Mucosa of stomach (tissue), 1 donor: ENCODE results near the gene RPL9.
"Not testable (repeated sequence)": the region's sequence is repeated elsewhere in the genome, so short reads cannot be mapped to it uniquely, and the experiment has no call there.

ENCODE experiments used
- H3K27me3 ChIP-seq: one replicate; pipeline ENCODE4 v1.7.0; 2013; ENCODE audit warnings: mild to moderate bottlenecking, low read length; ENCODE audit not compliant: control insufficient read depth, insufficient read depth
- H3K36me3 ChIP-seq: one replicate; pipeline ENCODE4 v1.7.0; 2013; ENCODE audit warnings: low read length; ENCODE audit not compliant: control insufficient read depth, insufficient read depth
- H3K4me1 ChIP-seq: one replicate; pipeline ENCODE4 v1.7.0; 2013; ENCODE audit warnings: mild to moderate bottlenecking, low read length; ENCODE audit not compliant: control insufficient read depth, insufficient read depth
- H3K4me3 ChIP-seq: one replicate; pipeline ENCODE4 v1.7.0; 2013; ENCODE audit warnings: low read length
- H3K9ac ChIP-seq: one replicate; pipeline ENCODE4 v1.7.0; 2013; ENCODE audit warnings: mild to moderate bottlenecking, low read length, moderate library complexity
- H3K9me3 ChIP-seq: one replicate; pipeline ENCODE4 v1.7.0; 2013; ENCODE audit warnings: mild to moderate bottlenecking, low read length, moderate library complexity; ENCODE audit not compliant: control insufficient read depth
- donor health status: Pancreatic carcinoma.

The RPL9 gene

DNA sequence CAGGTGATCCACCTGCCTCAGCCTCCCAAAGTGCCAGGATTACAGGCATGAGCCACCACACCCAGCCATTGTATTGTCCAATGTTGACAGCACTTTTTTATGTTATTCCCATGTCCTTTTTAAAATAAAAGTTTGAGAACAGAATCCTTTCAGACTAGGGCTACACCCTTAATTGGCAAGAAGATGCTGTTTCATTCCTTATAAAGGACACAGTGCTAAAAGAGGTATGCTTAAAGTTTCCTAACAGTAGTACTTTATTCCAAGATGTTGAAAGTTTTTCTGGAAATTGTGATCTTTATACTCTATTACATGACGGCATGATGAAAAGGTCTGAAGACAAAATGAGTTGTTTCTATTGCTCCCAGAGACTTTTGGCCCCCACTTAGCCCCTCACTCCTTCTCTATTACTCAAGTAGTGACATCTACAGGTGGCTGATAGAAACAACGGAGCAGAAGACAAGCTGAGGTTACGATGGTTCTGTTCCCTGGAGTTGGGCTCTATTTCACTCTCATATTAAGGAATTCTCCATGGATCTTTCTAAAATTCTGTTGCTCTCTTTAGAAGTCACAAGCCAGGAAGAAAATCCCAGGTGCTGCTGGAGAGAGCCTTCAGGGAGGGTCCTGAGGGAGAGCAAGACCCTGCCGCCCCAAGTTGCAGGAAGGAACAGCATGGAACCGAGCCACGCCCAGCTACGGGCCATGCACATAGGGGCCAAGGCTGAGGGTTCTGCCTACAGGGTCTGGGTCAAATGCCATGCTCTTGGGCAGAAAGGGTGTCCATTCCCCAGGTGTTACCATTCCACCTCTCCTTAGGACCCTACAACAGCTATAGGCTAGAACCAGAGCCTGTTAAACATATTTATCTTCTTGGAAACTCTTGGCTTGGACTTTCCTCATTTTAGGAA is 22.8 kb downstream of the RPL9 start:
- no peaks in the 10 kb centered on the region for H3K36me3 ChIP-seq

GRCh38 chr4:39433878-39434492 is 24.7 kb downstream of the RPL9 start:
- Histone ChIP-seq H3K27me3 (no peaks in the 10 kb centered on the region), H3K4me3 (no peak overlapping the region)

More for the DNA sequence above, 22.8 kb downstream of the RPL9 start:
- Histone ChIP-seq H3K4me3 (no peak overlapping the region), H3K27me3 (no peaks in the 10 kb centered on the region), H3K9me3 (no peaks in the 10 kb centered on the region), H3K4me1 (no peaks in the 10 kb centered on the region), H3K9ac (no peak overlapping the region)

DNA sequence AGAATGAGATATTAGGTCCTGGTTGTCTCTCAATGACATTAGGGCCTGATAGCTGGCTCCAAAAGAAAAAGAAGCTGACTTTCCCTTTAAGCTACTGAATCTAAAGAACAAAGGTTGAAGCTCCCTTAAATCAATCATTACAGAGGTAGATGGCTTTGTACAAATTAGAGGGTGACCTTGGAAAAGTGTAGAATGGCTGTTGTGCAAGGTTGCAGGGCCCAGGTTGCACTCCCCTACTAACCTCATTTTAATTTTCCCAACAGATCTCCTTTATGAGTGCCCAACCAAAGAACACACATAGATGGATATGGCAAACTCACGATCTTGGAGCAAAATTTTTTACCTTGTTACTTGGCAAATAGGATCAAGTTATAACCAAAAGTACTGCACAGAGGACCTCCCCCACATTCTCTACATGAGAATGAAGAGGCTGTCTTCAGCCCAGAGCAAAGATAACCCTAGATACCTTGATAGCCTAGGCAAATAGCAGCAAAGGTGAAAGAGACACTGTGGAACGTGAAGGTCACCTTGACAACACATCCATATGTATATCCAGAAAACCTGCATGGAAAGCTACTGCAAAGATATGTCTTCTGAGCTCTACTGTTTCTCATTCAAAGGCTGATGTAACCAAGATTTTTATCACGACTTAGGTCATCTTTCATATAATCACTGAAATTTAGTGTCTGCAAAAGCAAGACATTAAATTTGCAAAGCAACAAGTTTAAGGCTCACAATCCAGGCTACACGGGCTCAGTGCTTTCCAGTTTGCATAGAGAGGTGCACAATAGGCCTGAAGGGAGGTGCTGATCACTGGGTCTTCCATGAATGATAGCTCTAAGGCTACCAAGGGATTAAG is 29.0 kb downstream of the RPL9 start:
- Histone ChIP-seq H3K36me3 (no peaks in the 10 kb centered on the region), H3K9ac (no peak overlapping the region), H3K27me3 (no peaks in the 10 kb centered on the region), H3K9me3 (no peaks in the 10 kb centered on the region), H3K4me3 (no peak overlapping the region), H3K4me1 (no peaks in the 10 kb centered on the region)

More at GRCh38 chr4:39433878-39434492, 24.7 kb downstream of the RPL9 start:
- Histone ChIP-seq H3K9me3 (no peaks in the 10 kb centered on the region), H3K4me1 (no peaks in the 10 kb centered on the region), H3K9ac (no peak overlapping the region), H3K36me3 (no peaks in the 10 kb centered on the region)

DNA sequence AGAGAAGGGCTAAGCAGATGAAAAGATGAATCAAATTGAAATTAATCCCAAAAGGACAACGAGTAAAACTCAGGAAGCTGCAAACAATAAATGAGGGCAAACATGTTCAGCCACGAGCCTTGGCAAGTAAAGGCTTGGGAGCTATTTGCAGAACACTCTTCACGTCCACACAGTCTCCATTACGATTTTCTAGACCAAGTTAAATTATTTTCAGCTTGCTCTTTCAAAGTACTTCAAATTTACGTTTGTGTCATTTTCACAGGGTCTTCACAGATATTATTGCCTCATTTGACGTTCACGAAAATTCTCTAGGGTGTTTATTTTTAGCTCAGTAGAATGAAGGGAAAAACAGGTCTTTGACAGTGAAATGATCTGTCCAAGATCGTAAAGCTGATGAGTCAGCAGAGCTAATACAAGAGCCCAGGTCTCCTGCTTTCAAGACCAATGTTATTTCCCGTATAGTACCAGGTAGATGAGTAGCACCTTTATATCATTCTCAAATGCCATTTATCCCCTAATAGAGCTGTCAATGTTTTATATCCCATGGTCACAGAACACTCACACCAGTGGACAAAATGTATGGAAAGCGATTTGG is 31.1 kb downstream of the RPL9 start:
- no peak overlapping the region for H3K9ac ChIP-seq
- no peaks in the 10 kb centered on the region for H3K4me1 ChIP-seq
- H3K4me3 ChIP-seq = no peak overlapping the region
- no peaks in the 10 kb centered on the region for H3K27me3 ChIP-seq
- H3K36me3 ChIP-seq = no peaks in the 10 kb centered on the region
- no peaks in the 10 kb centered on the region for H3K9me3 ChIP-seq

- Histone ChIP-seq H3K9me3 (no peaks in the 10 kb centered on the region), H3K9ac (no peak overlapping the region), H3K36me3 (no peaks in the 10 kb centered on the region), H3K4me1 (no peaks in the 10 kb centered on the region), H3K27me3 (no peaks in the 10 kb centered on the region), H3K4me3 (no peak overlapping the region)
These were observed 32.0 kb downstream of the RPL9 start for GRCh38 chr4:39426728-39427127.

DNA sequence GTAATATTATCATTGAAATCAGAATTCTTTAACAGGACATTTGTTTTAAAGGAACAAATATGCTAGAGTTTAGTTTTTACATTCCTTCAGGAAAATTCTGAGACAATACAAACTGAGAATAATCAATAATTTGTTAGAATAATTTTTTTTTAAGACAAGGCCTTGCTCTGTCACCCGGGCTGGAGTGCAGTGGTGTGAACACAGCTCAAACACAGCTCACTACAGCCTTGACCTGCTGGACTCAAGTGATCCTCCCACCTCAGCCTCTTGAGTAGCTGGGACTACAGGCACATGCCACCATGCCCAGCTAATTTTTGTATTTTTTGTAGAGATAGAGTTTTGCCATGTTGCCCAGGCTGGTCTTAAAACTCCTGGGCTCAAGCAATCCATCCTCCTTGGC is 33.4 kb downstream of the RPL9 start:
- not testable (repeated sequence) for H3K36me3 ChIP-seq, H3K4me3 ChIP-seq, H3K27me3 ChIP-seq, H3K9ac ChIP-seq, H3K9me3 ChIP-seq, H3K4me1 ChIP-seq

- Histone ChIP-seq H3K9me3 (no peaks in the 10 kb centered on the region), H3K27me3 (no peaks in the 10 kb centered on the region), H3K4me1 (no peaks in the 10 kb centered on the region), H3K36me3 (no peaks in the 10 kb centered on the region), H3K4me3 (no peak overlapping the region), H3K9ac (no peak overlapping the region)
These were observed 36.5 kb downstream of the RPL9 start for GRCh38 chr4:39422247-39422646.

DNA sequence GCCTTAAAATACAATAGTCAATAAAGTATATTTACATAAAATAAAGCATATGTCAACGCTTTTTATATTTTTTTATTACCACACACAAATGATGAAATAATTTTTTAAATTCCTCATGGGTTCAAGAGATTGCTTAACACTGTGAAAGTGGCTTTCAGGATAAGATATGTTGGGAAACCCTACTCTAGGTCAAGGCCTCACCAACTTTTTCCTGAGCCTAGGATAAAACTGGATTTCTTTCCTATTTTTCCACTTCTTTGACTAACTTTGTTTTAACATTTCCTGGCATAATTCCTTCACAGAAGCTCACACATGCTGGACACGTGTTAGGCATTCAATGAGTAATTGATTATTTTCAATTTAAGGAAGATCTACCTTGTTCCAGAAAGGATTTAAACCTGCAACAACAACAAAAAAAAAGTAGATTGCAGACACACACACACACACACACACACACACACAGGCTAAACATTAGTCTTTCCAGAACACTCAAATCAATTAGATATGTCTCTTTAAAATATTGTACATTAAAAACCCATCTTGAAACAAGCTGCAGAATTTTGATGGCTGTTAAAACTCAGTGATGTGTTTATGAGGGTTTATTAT is 42.9 kb downstream of the RPL9 start:
- Histone ChIP-seq H3K4me3 (no peak overlapping the region), H3K4me1 (no peaks in the 10 kb centered on the region), H3K9ac (no peak overlapping the region), H3K36me3 (no peaks in the 10 kb centered on the region), H3K27me3 (no peaks in the 10 kb centered on the region), H3K9me3 (no peaks in the 10 kb centered on the region)

DNA sequence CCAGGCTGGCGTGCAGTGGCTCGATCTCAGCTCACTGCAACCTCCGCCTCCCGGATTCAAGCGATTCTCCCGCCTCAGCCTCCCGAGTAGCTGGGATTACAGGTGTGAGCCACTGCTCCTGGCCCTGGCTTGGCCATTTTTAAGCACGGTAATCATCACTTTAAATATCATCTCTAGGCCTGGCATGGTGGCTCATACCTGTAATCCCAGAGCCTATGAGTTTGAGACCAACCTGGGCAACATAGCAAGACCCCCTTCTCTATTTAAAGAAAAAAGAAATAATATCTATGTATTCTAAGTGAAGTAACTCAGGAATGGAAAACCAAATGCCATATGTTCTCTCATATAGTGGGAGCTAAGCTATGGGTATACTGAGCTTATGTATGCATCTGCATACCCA is 47.2 kb downstream of the RPL9 start:
- H3K9me3 ChIP-seq, H3K4me3 ChIP-seq, H3K36me3 ChIP-seq, H3K4me1 ChIP-seq, H3K9ac ChIP-seq, H3K27me3 ChIP-seq: not testable (repeated sequence)

DNA sequence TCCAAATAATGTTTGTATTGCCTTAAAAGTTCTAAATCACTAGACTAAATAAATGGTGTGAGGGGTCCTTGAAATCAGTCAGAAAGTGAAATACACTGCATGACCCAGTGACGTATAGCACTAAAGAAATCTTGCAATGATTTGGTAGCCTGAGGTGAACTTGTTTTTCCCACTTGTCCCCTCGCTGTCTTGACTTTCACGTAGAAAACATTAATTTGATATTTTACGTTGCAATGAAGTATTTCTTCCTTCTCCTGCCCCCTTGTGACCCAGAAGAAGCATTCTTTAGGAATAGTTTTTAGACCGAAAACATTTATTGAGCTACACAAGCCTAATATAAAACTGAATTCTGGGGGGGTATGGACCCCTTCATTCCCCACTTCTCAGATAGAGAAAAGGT is 48.3 kb downstream of the RPL9 start:
- no peaks in the 10 kb centered on the region for H3K36me3 ChIP-seq
- H3K9ac ChIP-seq = no peak overlapping the region
- no peaks in the 10 kb centered on the region for H3K4me1 ChIP-seq
- no peaks in the 10 kb centered on the region for H3K27me3 ChIP-seq
- no peaks in the 10 kb centered on the region for H3K9me3 ChIP-seq
- H3K4me3 ChIP-seq = no peak overlapping the region

GRCh38 chr4:39407584-39407885 is 51.2 kb downstream of the RPL9 start:
- no peak overlapping the region for H3K4me3 ChIP-seq
- H3K9me3 ChIP-seq = no peaks in the 10 kb centered on the region
- no peak overlapping the region for H3K9ac ChIP-seq
- H3K36me3 ChIP-seq = no peaks in the 10 kb centered on the region
- no peaks in the 10 kb centered on the region for H3K27me3 ChIP-seq
- H3K4me1 ChIP-seq = no peaks in the 10 kb centered on the region
